Astrocyte (in vitro differentiated cells and primary cell): ENCODE results near the gene CDH13. TPM values are rescaled to one million over a fixed set of nuclear protein-coding genes. Genes with fewer than 3 reads are reported as not detected.

Experiments
- DNase-seq: peaks from one replicate; pipeline ENCODE4 v3.0.0-alpha.2; 2010; ENCODE audit warnings: low read depth
- FAIRE-seq: peaks from 2 replicates; lab custom pipeline; 2011; peaks lifted over from hg19 to GRCh38; lab: Jason Lieb, UNC
- H2AFZ ChIP-seq: 2 replicates; pipeline ENCODE4 v1.6.0; 2012; ENCODE audit warnings: low read depth, low read length, inconsistent platforms
- H3K27ac ChIP-seq: 2 replicates; pipeline ENCODE4 v1.5.1; 2011; ENCODE audit warnings: low read depth, low read length, inconsistent platforms
- H3K27me3 ChIP-seq: 2 replicates; pipeline ENCODE4 v1.6.0; 2011; ENCODE audit warnings: low read length, inconsistent platforms; ENCODE audit not compliant: insufficient read depth
- H3K36me3 ChIP-seq: 2 replicates; pipeline ENCODE4 v1.5.1; 2011; ENCODE audit warnings: low read length, inconsistent platforms; ENCODE audit not compliant: insufficient read depth
- H3K4me1 ChIP-seq: 2 replicates; pipeline ENCODE4 v1.5.1; 2011; ENCODE audit warnings: low read length, inconsistent platforms; ENCODE audit not compliant: insufficient read depth
- H3K4me2 ChIP-seq: 2 replicates; pipeline ENCODE4 v1.6.0; 2012; ENCODE audit warnings: low read length, inconsistent platforms
- H3K4me3 ChIP-seq: 2 replicates; pipeline ENCODE4 v1.5.1; 2011; ENCODE audit warnings: low read depth, mild to moderate bottlenecking, low read length, inconsistent platforms; ENCODE audit not compliant: insufficient read depth
- H3K79me2 ChIP-seq: 2 replicates; pipeline ENCODE4 v1.6.0; 2012; ENCODE audit warnings: mild to moderate bottlenecking, low read length, inconsistent platforms; ENCODE audit not compliant: insufficient read depth
- H3K9ac ChIP-seq: 2 replicates; pipeline ENCODE4 v1.6.0; 2012; ENCODE audit warnings: mild to moderate bottlenecking, low read length, inconsistent platforms
- H3K9me3 ChIP-seq: 2 replicates; pipeline ENCODE4 v1.5.1; 2012; ENCODE audit warnings: low read depth, mild to moderate bottlenecking, low read length, inconsistent platforms; ENCODE audit not compliant: insufficient read depth
- H4K20me1 ChIP-seq: 2 replicates; pipeline ENCODE4 v1.6.0; 2012; ENCODE audit warnings: low read length, inconsistent platforms; ENCODE audit not compliant: insufficient read depth
- H3K27ac Mint-ChIP-seq: one replicate; pipeline ENCODE4 v1.8.0; 2021; ENCODE audit warnings: mild to moderate bottlenecking, mixed read lengths; ENCODE audit not compliant: unreplicated experiment
- H3K27me3 Mint-ChIP-seq: one replicate; pipeline ENCODE4 v1.8.0; 2021; ENCODE audit warnings: low read depth, mixed read lengths; ENCODE audit not compliant: unreplicated experiment
- H3K36me3 Mint-ChIP-seq: one replicate; pipeline ENCODE4 v1.8.0; 2021; ENCODE audit warnings: low read depth, mixed read lengths; ENCODE audit not compliant: unreplicated experiment
- H3K4me1 Mint-ChIP-seq: one replicate; pipeline ENCODE4 v1.8.0; 2021; ENCODE audit warnings: low read depth, mixed read lengths; ENCODE audit not compliant: unreplicated experiment
- H3K4me3 Mint-ChIP-seq: one replicate; pipeline ENCODE4 v1.8.0; 2021; ENCODE audit warnings: mild to moderate bottlenecking, moderate library complexity, mixed read lengths; ENCODE audit not compliant: unreplicated experiment
- H3K9me3 Mint-ChIP-seq: one replicate; pipeline ENCODE4 v1.8.0; 2021; ENCODE audit warnings: mild to moderate bottlenecking, mixed read lengths; ENCODE audit not compliant: unreplicated experiment
- CTCF ChIP-seq: IDR thresholded peaks from 2 replicates; pipeline ENCODE4 v1.5.1; 2011; ENCODE audit warnings: low read depth, mild to moderate bottlenecking, inconsistent platforms, low read length, moderate library complexity; ENCODE audit not compliant: insufficient read depth
- EZH2 ChIP-seq: IDR thresholded peaks from 2 replicates; pipeline ENCODE4 v1.6.1; 2012; ENCODE audit warnings: mild to moderate bottlenecking, low read length, inconsistent platforms; ENCODE audit not compliant: insufficient read depth
- total RNA-seq: library from RNA; stranded (reverse); gene quantifications from 2 replicates; pipeline ENCODE4 v1.2.1, GENCODE V29; 2021

Gene CDH13
- total RNA-seq, 1 donor from 2014 or later: 41.7 TPM

GRCh38 chr16:83813823-83814658 lies 1187.3 kb downstream of the CDH13 start:
- Mint-ChIP-seq H3K4me3 (no peak overlapping the region), H3K36me3 (peaks cover 14% of the 10 kb centered on the region), H3K4me1 (peaks cover 26% of the 10 kb centered on the region), H3K27ac (peak overlapping the region; percentile 47), H3K27me3 (peaks cover 18% of the 10 kb centered on the region), H3K9me3 (peaks cover 3% of the 10 kb centered on the region)
- Histone ChIP-seq H3K36me3 (peaks cover 14% of the 10 kb centered on the region), H3K27me3 (no peaks in the 10 kb centered on the region), H3K9ac (peak overlapping the region; percentile 33), H3K79me2 (peaks cover 26% of the 10 kb centered on the region), H3K27ac (peak overlapping the region; percentile 64), H3K4me2 (peak overlapping the region; percentile 60), H3K4me1 (peaks cover 26% of the 10 kb centered on the region), H3K4me3 (no peak overlapping the region), H2AFZ (no peak overlapping the region), H3K9me3 (no peaks in the 10 kb centered on the region), H4K20me1 (peaks cover 21% of the 10 kb centered on the region)
- DNase-seq: peak; percentile 73
- FAIRE-seq: no peak
- no peak for TF ChIP-seq CTCF
- no peak for TF ChIP-seq EZH2

- H3K27ac Mint-ChIP-seq: peak overlapping the region; percentile 26
These were observed 1187.9 kb downstream of the CDH13 start for GRCh38 chr16:83814659-83814985.

More at GRCh38 chr16:83814659-83814985, 1187.9 kb downstream of the CDH13 start:
- Histone ChIP-seq H3K27me3 (no peaks in the 10 kb centered on the region), H4K20me1 (peaks cover 19% of the 10 kb centered on the region), H3K79me2 (peaks cover 21% of the 10 kb centered on the region), H3K4me2 (peak overlapping the region; percentile 60), H3K4me1 (peaks cover 23% of the 10 kb centered on the region), H3K4me3 (no peak overlapping the region), H2AFZ (no peak overlapping the region), H3K9ac (peak overlapping the region; percentile 10), H3K9me3 (no peaks in the 10 kb centered on the region), H3K36me3 (peaks cover 14% of the 10 kb centered on the region), H3K27ac (peak overlapping the region; percentile 64)
- DNase-seq (no peak), FAIRE-seq (no peak)
- peaks cover 24% of the 10 kb centered on the region for H3K4me1 Mint-ChIP-seq
- TF ChIP-seq EZH2 (no peak), CTCF (no peak)
- peaks cover 18% of the 10 kb centered on the region for H3K27me3 Mint-ChIP-seq
- H3K9me3 Mint-ChIP-seq: peaks cover 3% of the 10 kb centered on the region
- H3K4me3 Mint-ChIP-seq: no peak overlapping the region
- H3K36me3 Mint-ChIP-seq: peaks cover 12% of the 10 kb centered on the region
